K562 (cell line): ENCODE data around the gene AMOTL1.

Experiments used
- ATF1 ChIP-seq, 2 experiments: fragments of 450-650 bp in 1 of 2; IDR thresholded peaks; 2 replicates each; pipeline ENCODE4 v1.6.1; 2016; ENCODE audit warnings: missing compliant biosample characterization in 1 of 2, missing genetic modification characterization in 1 of 2
- FOXM1 ChIP-seq, 2 experiments: fragments of 450-650 bp in 1 of 2; sonication (generic) in 1 of 2; formaldehyde crosslinking in 1 of 2; IDR thresholded peaks; 2 replicates each; pipeline versions ENCODE4 v1.6.1 to v1.9.0; 2017 to 2022; ENCODE audit warnings: low read depth in 2 of 2, mild to moderate bottlenecking in 2 of 2, missing genetic modification reagents in 1 of 2, moderate library complexity in 1 of 2
- JUN ChIP-seq, 2 experiments: sonication (generic) in 1 of 2; formaldehyde crosslinking in 1 of 2; IDR thresholded peaks; 2 replicates each; pipeline versions ENCODE4 v1.6.1 to v1.8.0; 2012 to 2022; ENCODE audit warnings: borderline replicate concordance in 2 of 2, mild to moderate bottlenecking in 2 of 2, improper control_type of control experiment in 1 of 2, low read depth in 1 of 2, low read length in 1 of 2, missing genetic modification reagents in 1 of 2
- MTA2 ChIP-seq: fragments of 450-650 bp; IDR thresholded peaks from 2 replicates; pipeline ENCODE4 v1.6.1; 2016; ENCODE audit warnings: low read depth
- POLR2A ChIP-seq: fragments of 450-650 bp; conservative IDR thresholded peaks from 2 replicates; pipeline ENCODE4 v1.6.1; 2016
- SRSF3 ChIP-seq: fragments of 200-400 bp; formaldehyde crosslinking; IDR thresholded peaks from 2 replicates; pipeline ENCODE4 v1.6.1; 2016; ENCODE audit warnings: mild to moderate bottlenecking, low read length, moderate library complexity; ENCODE audit not compliant: insufficient read depth
- ZNF253 ChIP-seq: fragments of 250-450 bp; sonication (Bioruptor Pico); conservative IDR thresholded peaks from 2 replicates; pipeline ENCODE4 v1.6.1; 2021; ENCODE audit warnings: mild to moderate bottlenecking
- TF ChIP-seq, protein P1 (sequence below), 3 experiments: IDR thresholded peaks in 2 of 3; conservative IDR thresholded peaks in 1 of 3; 2 replicates each; pipeline ENCODE4 v1.5.1; 2011 to 2012; ENCODE audit warnings: low read length in 3 of 3, mild to moderate bottlenecking in 3 of 3, control low read depth in 2 of 3, improper control_type of control experiment in 1 of 3, inconsistent platforms in 1 of 3, low read depth in 1 of 3, mixed read lengths in 1 of 3, moderate library complexity in 1 of 3; ENCODE audit not compliant: insufficient read depth in 2 of 3

DNA sequence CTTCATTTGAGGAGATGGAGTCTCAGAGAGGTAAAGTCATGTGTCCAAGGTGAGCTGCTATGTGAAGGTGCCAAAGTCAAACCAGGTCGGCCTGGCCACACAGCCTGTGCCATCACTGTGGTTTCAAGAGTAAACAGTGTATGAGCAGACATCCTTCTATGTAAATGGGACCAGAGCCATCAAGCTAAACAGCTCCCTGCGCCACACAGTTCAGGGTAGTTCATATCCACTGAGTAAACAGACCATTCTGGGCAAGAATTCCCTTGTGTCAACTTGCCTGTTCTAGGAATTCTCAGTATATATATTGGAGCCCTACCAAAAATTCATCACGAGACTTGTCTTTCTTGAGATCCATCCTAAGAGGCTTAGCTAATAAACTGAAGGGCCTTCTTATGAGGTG, 77.5 kb downstream of the AMOTL1 start:
- no peak for TF ChIP-seq MTA2
- TF ChIP-seq, protein P1, sequence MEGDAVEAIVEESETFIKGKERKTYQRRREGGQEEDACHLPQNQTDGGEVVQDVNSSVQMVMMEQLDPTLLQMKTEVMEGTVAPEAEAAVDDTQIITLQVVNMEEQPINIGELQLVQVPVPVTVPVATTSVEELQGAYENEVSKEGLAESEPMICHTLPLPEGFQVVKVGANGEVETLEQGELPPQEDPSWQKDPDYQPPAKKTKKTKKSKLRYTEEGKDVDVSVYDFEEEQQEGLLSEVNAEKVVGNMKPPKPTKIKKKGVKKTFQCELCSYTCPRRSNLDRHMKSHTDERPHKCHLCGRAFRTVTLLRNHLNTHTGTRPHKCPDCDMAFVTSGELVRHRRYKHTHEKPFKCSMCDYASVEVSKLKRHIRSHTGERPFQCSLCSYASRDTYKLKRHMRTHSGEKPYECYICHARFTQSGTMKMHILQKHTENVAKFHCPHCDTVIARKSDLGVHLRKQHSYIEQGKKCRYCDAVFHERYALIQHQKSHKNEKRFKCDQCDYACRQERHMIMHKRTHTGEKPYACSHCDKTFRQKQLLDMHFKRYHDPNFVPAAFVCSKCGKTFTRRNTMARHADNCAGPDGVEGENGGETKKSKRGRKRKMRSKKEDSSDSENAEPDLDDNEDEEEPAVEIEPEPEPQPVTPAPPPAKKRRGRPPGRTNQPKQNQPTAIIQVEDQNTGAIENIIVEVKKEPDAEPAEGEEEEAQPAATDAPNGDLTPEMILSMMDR (IDR thresholded peaks at IDR 0.05 in 2 of 3, conservative IDR thresholded peaks at IDR 0.05 in 1 of 3; ENCODE audit: insufficient read depth in 2 of 3, low read depth in 1 of 3, low read length in 3 of 3): no peak
- no peak for TF ChIP-seq FOXM1 (IDR thresholded peaks at IDR 0.05; ENCODE audit: low read depth)
- no peak for TF ChIP-seq FOXM1 (CRISPR knock-in tag; IDR thresholded peaks at IDR 0.05; ENCODE audit: low read depth)
- TF ChIP-seq SRSF3: no peak
- TF ChIP-seq ATF1 (CRISPR knock-in tag; IDR thresholded peaks at IDR 0.05): no peak
- TF ChIP-seq ATF1 (tag; IDR thresholded peaks at IDR 0.05): no peak
- TF ChIP-seq ZNF253 (CRISPR knock-in tag): no peak
- TF ChIP-seq POLR2A: no peak
- TF ChIP-seq JUN (IDR thresholded peaks at IDR 0.05; ENCODE audit: borderline replicate concordance, low read depth, low read length): no peak
- TF ChIP-seq JUN (CRISPR knock-in tag; IDR thresholded peaks at IDR 0.05; ENCODE audit: borderline replicate concordance): no peak
